A549 (cell line): ENCODE measurements around the gene NEURL3. TPM values are rescaled to one million over a fixed set of nuclear protein-coding genes. Genes with fewer than 3 reads are reported as not detected.
A peak's percentile ranks its signal among the peaks of the same experiment; 100 is the strongest.

Experiments
- ATAC-seq, 2 experiments: fragments of 200-7000 bp in 1 of 2; fragments of >200 bp in 1 of 2; cut with Nextera tagmentation in 1 of 2; cut with Tn5 transposase in 1 of 2; 3 replicates each; pipeline versions ENCODE4 v1.8.0 to v1.9.1; 2018 to 2020; ENCODE audit warnings: mild to moderate bottlenecking in 1 of 2, moderate library complexity in 1 of 2
- CTCF ChIA-PET: fragments of 300-600 bp; sonication (Branson Sonifier 250); formaldehyde crosslinking; extraction: SDS; loops from one replicate; lab custom pipeline; 2021; ENCODE audit warnings: antibody characterized with exemption, inconsistent platforms; lab: Yijun Ruan, JAX
- POLR2A ChIA-PET: fragments of 350-600 bp; formaldehyde crosslinking; extraction: SDS; loops from one replicate; lab custom pipeline; 2021; ENCODE audit warnings: antibody characterized with exemption, inconsistent platforms; lab: Yijun Ruan, JAX
- DNase-seq, 2 experiments: peaks; one replicate each; pipeline versions ENCODE4 v3.0.0 to v3.0.0-alpha.2; 2011 to 2016; ENCODE audit warnings: low read depth in 1 of 2, low spot score in 1 of 2
- FAIRE-seq: peaks from 2 replicates; lab custom pipeline; 2011; peaks lifted over from hg19 to GRCh38; lab: Jason Lieb, UNC
- H3K27ac ChIP-seq, 2 experiments: fragments of >200 bp; sonication (Bioruptor Twin); formaldehyde crosslinking; 3 replicates each; pipeline ENCODE4 v1.5.1; 2016 to 2017
- H3K4me1 ChIP-seq: fragments of >200 bp; sonication (Bioruptor Twin); formaldehyde crosslinking; 3 replicates; pipeline ENCODE4 v1.6.1; 2016
- H3K4me2 ChIP-seq: fragments of >200 bp; sonication (Bioruptor Twin); formaldehyde crosslinking; 3 replicates; pipeline ENCODE4 v1.6.1; 2016
- H3K4me3 ChIP-seq: fragments of >200 bp; sonication (Bioruptor Twin); formaldehyde crosslinking; 3 replicates; pipeline ENCODE4 v1.5.1; 2016
- H3K9me3 ChIP-seq: fragments of >200 bp; sonication (Bioruptor Twin); formaldehyde crosslinking; 3 replicates; pipeline ENCODE4 v1.6.1; 2016
- CBX2 ChIP-seq: fragments of 200-600 bp; sonication (generic); IDR thresholded peaks from 2 replicates; pipeline ENCODE4 v1.6.1; 2016; ENCODE audit warnings: low read depth, mild to moderate bottlenecking, borderline replicate concordance
- CHD4 ChIP-seq: fragments of 200-600 bp; sonication (generic); IDR thresholded peaks from 2 replicates; pipeline ENCODE4 v1.6.1; 2016; ENCODE audit warnings: antibody characterized with exemption, mild to moderate bottlenecking, borderline replicate concordance
- EHMT2 ChIP-seq: fragments of 200-600 bp; sonication (generic); IDR thresholded peaks from 2 replicates; pipeline ENCODE4 v1.6.1; 2016; ENCODE audit warnings: antibody characterized with exemption, low read depth, mild to moderate bottlenecking, moderate library complexity
- FOSB ChIP-seq: fragments of 250-450 bp; sonication (Bioruptor Pico); IDR thresholded peaks from 2 replicates; pipeline ENCODE4 v1.5.0; 2020; ENCODE audit warnings: mild to moderate bottlenecking, moderate library complexity
- FOSL2 ChIP-seq, 2 experiments: fragments of 450-650 bp in 1 of 2; fragments of >200 bp in 1 of 2; sonication (Bioruptor Twin) in 1 of 2; formaldehyde crosslinking; IDR thresholded peaks; 2 replicates each; pipeline versions ENCODE4 v1.5.0 to v1.6.1; 2016 to 2020; ENCODE audit warnings: mild to moderate bottlenecking in 1 of 2, moderate library complexity in 1 of 2
- FOXS1 ChIP-seq: fragments of 250-450 bp; sonication (Bioruptor Pico); IDR thresholded peaks from 2 replicates; pipeline ENCODE4 v1.5.0; 2020; ENCODE audit warnings: mild to moderate bottlenecking, moderate library complexity
- HDAC2 ChIP-seq: fragments of 200-600 bp; sonication (generic); IDR thresholded peaks from 2 replicates; pipeline ENCODE4 v1.6.1; 2016
- JUN ChIP-seq, 2 experiments: fragments of >200 bp; sonication (Bioruptor Twin); formaldehyde crosslinking; IDR thresholded peaks; 2 replicates in 1 of 2; 3 replicates in 1 of 2; pipeline ENCODE4 v1.6.1; 2016 to 2017
- JUNB ChIP-seq: fragments of >200 bp; sonication (Bioruptor Twin); formaldehyde crosslinking; IDR thresholded peaks from 2 replicates; pipeline ENCODE4 v1.6.1; 2016
- MAZ ChIP-seq: fragments of 150-350 bp; IDR thresholded peaks from 2 replicates; pipeline ENCODE4 v1.6.1; 2014; ENCODE audit warnings: antibody characterized with exemption, low read depth, low read length, borderline replicate concordance
- NPAS2 ChIP-seq: fragments of 250-450 bp; sonication (Bioruptor Pico); IDR thresholded peaks from 2 replicates; pipeline ENCODE4 v1.8.0; 2022; ENCODE audit warnings: mild to moderate bottlenecking, moderate library complexity, borderline replicate concordance
- NR3C1 ChIP-seq: fragments of >200 bp; sonication (Bioruptor Twin); formaldehyde crosslinking; IDR thresholded peaks from 3 replicates; pipeline ENCODE4 v1.6.1; 2017
- PHF8 ChIP-seq: fragments of 200-600 bp; sonication (generic); IDR thresholded peaks from 2 replicates; pipeline ENCODE4 v1.6.1; 2016; ENCODE audit warnings: low read depth, mild to moderate bottlenecking, antibody characterized with exemption, moderate library complexity, borderline replicate concordance
- POLR2A ChIP-seq: IDR thresholded peaks from 2 replicates; pipeline ENCODE4 v1.6.1; 2012; ENCODE audit warnings: mild to moderate bottlenecking, low read length
- RCOR1 ChIP-seq: fragments of 150-350 bp; IDR thresholded peaks from 2 replicates; pipeline ENCODE4 v1.6.1; 2014; ENCODE audit warnings: antibody characterized with exemption, low read length, low read depth
- RNF2 ChIP-seq: fragments of 200-600 bp; sonication (generic); IDR thresholded peaks from 2 replicates; pipeline ENCODE4 v1.6.1; 2016; ENCODE audit warnings: low read depth, mild to moderate bottlenecking, antibody characterized with exemption, moderate library complexity, borderline replicate concordance
- TP53 ChIP-seq: fragments of 250-450 bp; sonication (Bioruptor Pico); IDR thresholded peaks from 2 replicates; pipeline ENCODE4 v1.5.0; 2021; ENCODE audit warnings: mild to moderate bottlenecking, moderate library complexity
- ZFP36 ChIP-seq: fragments of 450-650 bp; IDR thresholded peaks from 2 replicates; pipeline ENCODE4 v1.6.1; 2014; ENCODE audit warnings: borderline replicate concordance; ENCODE audit not compliant: partially characterized antibody
- ZNF302 ChIP-seq: fragments of 250-450 bp; sonication (Bioruptor Pico); IDR thresholded peaks from 2 replicates; pipeline ENCODE4 v1.9.0; 2021; ENCODE audit warnings: inconsistent platforms, mild to moderate bottlenecking, moderate library complexity
- WGBS: methylation state at CpG from one replicate; pipeline ENCODE4 v1.1.6; 2017; ENCODE audit errors: missing lambda C conversion rate; 5-methylcytosine and 5-hydroxymethylcytosine counted together
- polyA plus RNA-seq, 4 experiments: library from polyadenylated mRNA; depleted of rRNA in 3 of 4; stranded (reverse); fragments of >200 nt; fragmentation: RNase III in 1 of 4; extraction: RNeasy Plus Mini Kit Qiagen cat#74134 plus additional on column Dnase treatment in 1 of 4; gene quantifications; 2 replicates in 3 of 4; 3 replicates in 1 of 4; pipeline ENCODE4 v1.2.3, GENCODE V29; 2011 to 2017
- TF ChIP-seq, protein P1 (sequence below): IDR thresholded peaks from 2 replicates; pipeline ENCODE4 v1.6.1; 2012
- TF ChIP-seq, protein P2 (sequence below): fragments of 250-450 bp; sonication (Bioruptor Pico); IDR thresholded peaks from 2 replicates; pipeline ENCODE4 v1.5.0; 2020; ENCODE audit warnings: low read depth, mild to moderate bottlenecking, moderate library complexity
- TF ChIP-seq, protein P3 (sequence below): fragments of 450-650 bp; IDR thresholded peaks from 2 replicates; pipeline ENCODE4 v1.6.1; 2014; ENCODE audit warnings: antibody characterized with exemption
- TF ChIP-seq, protein P4 (sequence below): fragments of >200 bp; sonication (Bioruptor Twin); formaldehyde crosslinking; IDR thresholded peaks from 3 replicates; pipeline ENCODE4 v1.6.1; 2016
- TF ChIP-seq, protein P5 (sequence below): fragments of >200 bp; sonication (Bioruptor Twin); formaldehyde crosslinking; IDR thresholded peaks from 2 replicates; pipeline ENCODE4 v1.6.1; 2016
- TF ChIP-seq, protein P6 (sequence below): fragments of 200-600 bp; sonication (generic); IDR thresholded peaks from 2 replicates; pipeline ENCODE4 v1.6.1; 2016; ENCODE audit warnings: antibody characterized with exemption, mild to moderate bottlenecking, moderate library complexity

Gene NEURL3
- polyA plus RNA-seq, 2 of the 4 experiments (the other 2 are of a cell fraction): 0.28 to 0.44 TPM

DNA sequence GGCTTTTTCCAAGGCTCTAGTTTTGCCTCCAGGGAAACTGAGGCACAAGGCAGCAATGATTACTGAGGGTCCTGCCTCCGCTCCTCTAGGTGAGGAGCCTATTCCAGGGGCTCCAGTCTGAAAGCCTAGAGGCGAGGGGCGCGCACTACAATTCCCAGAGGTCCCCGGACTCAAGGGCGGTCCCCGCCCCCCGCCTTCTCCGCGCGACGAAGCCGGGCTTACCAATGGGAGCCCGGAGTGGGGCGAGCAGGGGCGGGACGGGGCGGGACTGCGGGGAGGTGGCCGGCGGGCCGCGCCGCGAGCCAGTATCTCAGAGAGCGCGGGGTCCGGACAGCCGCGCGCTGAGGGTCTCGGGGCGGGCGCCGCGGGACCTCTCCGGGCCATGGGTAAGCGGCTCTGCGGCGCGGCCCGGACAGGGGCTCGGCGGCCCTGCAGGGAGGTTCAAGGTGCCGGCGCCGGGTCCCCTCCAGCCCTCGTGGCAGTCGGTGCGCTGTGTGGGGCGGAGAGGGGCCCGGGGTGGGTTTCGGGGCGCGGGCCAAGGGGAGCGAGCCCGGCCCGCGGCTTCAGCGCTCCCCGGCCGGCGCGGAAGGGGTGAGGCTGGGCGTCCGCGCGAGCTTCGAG is 31.4 kb upstream of the NEURL3 start, which contains the start of gene ARID5A:
Gene ARID5A (plus strand): TSS at position 308 of the 621 bp plus-strand sequence. CDS start 75 bp downstream, at position 383.
- WGBS: under 1% methylated on average over 17 of the region's 69 CpGs
- peak; percentile 85 to 96 for ATAC-seq
- peak within 1 kb of the TSS; percentile 80 to 88 for H3K27ac ChIP-seq
- POLR2A ChIA-PET: no interaction called here
- peak within 1 kb of the TSS; percentile 99 for H3K4me3 ChIP-seq
- H3K9me3 ChIP-seq: no peaks in the 10 kb centered on the region
- TF ChIP-seq FOXS1 (no peak), HDAC2 (no peak), FOSL2 (IDR thresholded peaks at IDR 0.05) (no peak), FOSL2 (CRISPR knock-in tag; IDR thresholded peaks at IDR 0.05) (no peak), FOSB (CRISPR knock-in tag) (no peak), POLR2A (peak; percentile 30), JUN (IDR thresholded peaks at IDR 0.05) (no peak), MAZ (no peak), PHF8 (peak; percentile 73; the same call in 1 of the 2 replicates)
- TF ChIP-seq, protein P1, sequence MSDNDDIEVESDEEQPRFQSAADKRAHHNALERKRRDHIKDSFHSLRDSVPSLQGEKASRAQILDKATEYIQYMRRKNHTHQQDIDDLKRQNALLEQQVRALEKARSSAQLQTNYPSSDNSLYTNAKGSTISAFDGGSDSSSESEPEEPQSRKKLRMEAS: no peak
- TF ChIP-seq, protein P2, sequence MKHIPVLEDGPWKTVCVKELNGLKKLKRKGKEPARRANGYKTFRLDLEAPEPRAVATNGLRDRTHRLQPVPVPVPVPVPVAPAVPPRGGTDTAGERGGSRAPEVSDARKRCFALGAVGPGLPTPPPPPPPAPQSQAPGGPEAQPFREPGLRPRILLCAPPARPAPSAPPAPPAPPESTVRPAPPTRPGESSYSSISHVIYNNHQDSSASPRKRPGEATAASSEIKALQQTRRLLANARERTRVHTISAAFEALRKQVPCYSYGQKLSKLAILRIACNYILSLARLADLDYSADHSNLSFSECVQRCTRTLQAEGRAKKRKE (CRISPR knock-in tag): no peak
- peaks cover 45% of the 10 kb centered on the region for H3K4me1 ChIP-seq
- CTCF ChIA-PET: interaction anchor here (1.1 to 6.0 kb wide), 4 partner anchors 13 to 225 kb away, joined by 3 to 60 read pairs (median 20); partner anchors contain the start of gene CNNM4
- no peak for FAIRE-seq
- DNase-seq: peak; percentile 84 to 90
- H3K4me2 ChIP-seq: peak within 1 kb of the TSS; percentile 100

DNA sequence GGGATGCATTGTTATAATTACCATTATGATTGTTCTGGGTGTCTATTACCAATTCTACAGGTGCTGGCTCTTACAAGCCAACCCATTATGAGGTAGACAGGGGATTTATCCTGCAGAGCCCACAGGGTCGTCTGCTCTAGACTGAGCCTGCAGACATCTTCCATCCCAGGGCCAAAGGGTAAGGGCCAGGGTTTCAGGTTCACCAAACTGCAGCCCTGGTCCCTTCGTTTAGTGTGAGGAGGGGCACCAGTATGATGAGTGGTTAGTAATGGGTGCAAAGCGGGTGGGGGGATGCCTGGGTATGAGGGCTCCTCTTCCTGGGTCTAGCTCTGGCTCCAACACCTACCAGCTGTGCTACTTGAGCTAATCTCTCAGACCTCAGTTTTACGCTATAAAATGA is 30.2 kb upstream of the NEURL3 start:
- DNase-seq: no peak
- CTCF ChIA-PET: interaction anchor here (0.9 to 6.0 kb wide), 4 partner anchors 9 to 226 kb away, joined by 3 to 34 read pairs (median 4); no protein-coding TSS in a partner anchor
- no peak for ATAC-seq
- no peak for FAIRE-seq
- no peaks in the 10 kb centered on the region for H3K9me3 ChIP-seq
- no peak for TF ChIP-seq EHMT2
- TF ChIP-seq CHD4: no peak
- no peak for TF ChIP-seq JUNB
- no peak for TF ChIP-seq NR3C1
- TF ChIP-seq RNF2: no peak
- no peak for TF ChIP-seq ZNF302 (CRISPR knock-in tag)
- no peak for TF ChIP-seq TP53 (CRISPR knock-in tag)
- TF ChIP-seq FOXS1: no peak
- TF ChIP-seq ZFP36: no peak
- TF ChIP-seq NPAS2 (CRISPR knock-in tag): no peak
- TF ChIP-seq, protein P3, sequence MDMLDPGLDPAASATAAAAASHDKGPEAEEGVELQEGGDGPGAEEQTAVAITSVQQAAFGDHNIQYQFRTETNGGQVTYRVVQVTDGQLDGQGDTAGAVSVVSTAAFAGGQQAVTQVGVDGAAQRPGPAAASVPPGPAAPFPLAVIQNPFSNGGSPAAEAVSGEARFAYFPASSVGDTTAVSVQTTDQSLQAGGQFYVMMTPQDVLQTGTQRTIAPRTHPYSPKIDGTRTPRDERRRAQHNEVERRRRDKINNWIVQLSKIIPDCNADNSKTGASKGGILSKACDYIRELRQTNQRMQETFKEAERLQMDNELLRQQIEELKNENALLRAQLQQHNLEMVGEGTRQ: no peak
- TF ChIP-seq, protein P4, sequence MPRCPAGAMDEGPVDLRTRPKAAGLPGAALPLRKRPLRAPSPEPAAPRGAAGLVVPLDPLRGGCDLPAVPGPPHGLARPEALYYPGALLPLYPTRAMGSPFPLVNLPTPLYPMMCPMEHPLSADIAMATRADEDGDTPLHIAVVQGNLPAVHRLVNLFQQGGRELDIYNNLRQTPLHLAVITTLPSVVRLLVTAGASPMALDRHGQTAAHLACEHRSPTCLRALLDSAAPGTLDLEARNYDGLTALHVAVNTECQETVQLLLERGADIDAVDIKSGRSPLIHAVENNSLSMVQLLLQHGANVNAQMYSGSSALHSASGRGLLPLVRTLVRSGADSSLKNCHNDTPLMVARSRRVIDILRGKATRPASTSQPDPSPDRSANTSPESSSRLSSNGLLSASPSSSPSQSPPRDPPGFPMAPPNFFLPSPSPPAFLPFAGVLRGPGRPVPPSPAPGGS: no peak
- TF ChIP-seq HDAC2: no peak
- TF ChIP-seq CBX2: no peak
- TF ChIP-seq, protein P5, sequence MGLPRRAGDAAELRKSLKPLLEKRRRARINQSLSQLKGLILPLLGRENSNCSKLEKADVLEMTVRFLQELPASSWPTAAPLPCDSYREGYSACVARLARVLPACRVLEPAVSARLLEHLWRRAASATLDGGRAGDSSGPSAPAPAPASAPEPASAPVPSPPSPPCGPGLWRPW: no peak
- no peak for TF ChIP-seq FOSL2 (IDR thresholded peaks at IDR 0.05)
- TF ChIP-seq FOSL2 (CRISPR knock-in tag; IDR thresholded peaks at IDR 0.05): no peak
- TF ChIP-seq RCOR1: no peak
- TF ChIP-seq, protein P6, sequence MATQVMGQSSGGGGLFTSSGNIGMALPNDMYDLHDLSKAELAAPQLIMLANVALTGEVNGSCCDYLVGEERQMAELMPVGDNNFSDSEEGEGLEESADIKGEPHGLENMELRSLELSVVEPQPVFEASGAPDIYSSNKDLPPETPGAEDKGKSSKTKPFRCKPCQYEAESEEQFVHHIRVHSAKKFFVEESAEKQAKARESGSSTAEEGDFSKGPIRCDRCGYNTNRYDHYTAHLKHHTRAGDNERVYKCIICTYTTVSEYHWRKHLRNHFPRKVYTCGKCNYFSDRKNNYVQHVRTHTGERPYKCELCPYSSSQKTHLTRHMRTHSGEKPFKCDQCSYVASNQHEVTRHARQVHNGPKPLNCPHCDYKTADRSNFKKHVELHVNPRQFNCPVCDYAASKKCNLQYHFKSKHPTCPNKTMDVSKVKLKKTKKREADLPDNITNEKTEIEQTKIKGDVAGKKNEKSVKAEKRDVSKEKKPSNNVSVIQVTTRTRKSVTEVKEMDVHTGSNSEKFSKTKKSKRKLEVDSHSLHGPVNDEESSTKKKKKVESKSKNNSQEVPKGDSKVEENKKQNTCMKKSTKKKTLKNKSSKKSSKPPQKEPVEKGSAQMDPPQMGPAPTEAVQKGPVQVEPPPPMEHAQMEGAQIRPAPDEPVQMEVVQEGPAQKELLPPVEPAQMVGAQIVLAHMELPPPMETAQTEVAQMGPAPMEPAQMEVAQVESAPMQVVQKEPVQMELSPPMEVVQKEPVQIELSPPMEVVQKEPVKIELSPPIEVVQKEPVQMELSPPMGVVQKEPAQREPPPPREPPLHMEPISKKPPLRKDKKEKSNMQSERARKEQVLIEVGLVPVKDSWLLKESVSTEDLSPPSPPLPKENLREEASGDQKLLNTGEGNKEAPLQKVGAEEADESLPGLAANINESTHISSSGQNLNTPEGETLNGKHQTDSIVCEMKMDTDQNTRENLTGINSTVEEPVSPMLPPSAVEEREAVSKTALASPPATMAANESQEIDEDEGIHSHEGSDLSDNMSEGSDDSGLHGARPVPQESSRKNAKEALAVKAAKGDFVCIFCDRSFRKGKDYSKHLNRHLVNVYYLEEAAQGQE: no peak
- no peak for TF ChIP-seq JUN (IDR thresholded peaks at IDR 0.05)
- TF ChIP-seq, all 56 proteins: peak for 0
- no peak overlapping the region for H3K27ac ChIP-seq
- H3K4me2 ChIP-seq: no peak overlapping the region
- POLR2A ChIA-PET: no interaction called here
- peaks cover 42% of the 10 kb centered on the region for H3K4me1 ChIP-seq
- H3K4me3 ChIP-seq: no peak overlapping the region
- WGBS: 68% methylated on average over 4 of the region's 4 CpGs
